NCI-H2171 (cell line): ENCODE data around the gene WDR4.
"Not testable (repeated sequence)": the region's sequence is repeated elsewhere in the genome, so short reads cannot be mapped to it uniquely, and the experiment has no call there.

Experiments
- DNase-seq: peaks from one replicate; lab custom pipeline; 2025; lab: John Stamatoyannopoulos, UW

The WDR4 gene

GRCh38 chr21:42815217-42815616, 64.1 kb downstream of the WDR4 start:
- DNase-seq = no peak

GRCh38 chr21:42812528-42813241, 66.7 kb downstream of the WDR4 start:
- DNase-seq = not testable (repeated sequence)

GRCh38 chr21:42811960-42812359, 67.4 kb downstream of the WDR4 start:
- no peak for DNase-seq

- DNase-seq = no peak
Observed at GRCh38 chr21:42809577-42810475, 69.5 kb downstream of the WDR4 start.

- no peak for DNase-seq
Observed at GRCh38 chr21:42809171-42809570, 70.2 kb downstream of the WDR4 start.

- no peak for DNase-seq
Observed at GRCh38 chr21:42807938-42808613, 71.3 kb downstream of the WDR4 start.

GRCh38 chr21:42807293-42807895, 71.9 kb downstream of the WDR4 start:
- DNase-seq = not testable (repeated sequence)

GRCh38 chr21:42806509-42807140, 72.7 kb downstream of the WDR4 start:
- no peak for DNase-seq

GRCh38 chr21:42801616-42802015, 77.7 kb downstream of the WDR4 start:
- not testable (repeated sequence) for DNase-seq

- DNase-seq = no peak
Observed at GRCh38 chr21:42799948-42800347, 79.4 kb downstream of the WDR4 start.

- no peak for DNase-seq
Observed at GRCh38 chr21:42799516-42799915, 79.8 kb downstream of the WDR4 start.
